PC-3 (cell line): ENCODE data around the gene TLX3.

ENCODE experiments used
- EZH2phosphoT487 ChIP-seq: fragments of 300-600 bp; sonication (generic); IDR thresholded peaks from 2 replicates; pipeline ENCODE4 v1.6.1; 2018; ENCODE audit warnings: mild to moderate bottlenecking, antibody characterized with exemption, low read length, borderline replicate concordance
- TF ChIP-seq, protein P1 (sequence below): fragments of 300-600 bp; sonication (generic); conservative IDR thresholded peaks from 2 replicates; pipeline ENCODE4 v1.5.1; 2017; ENCODE audit warnings: antibody characterized with exemption, low read depth, mild to moderate bottlenecking, low read length

DNA sequence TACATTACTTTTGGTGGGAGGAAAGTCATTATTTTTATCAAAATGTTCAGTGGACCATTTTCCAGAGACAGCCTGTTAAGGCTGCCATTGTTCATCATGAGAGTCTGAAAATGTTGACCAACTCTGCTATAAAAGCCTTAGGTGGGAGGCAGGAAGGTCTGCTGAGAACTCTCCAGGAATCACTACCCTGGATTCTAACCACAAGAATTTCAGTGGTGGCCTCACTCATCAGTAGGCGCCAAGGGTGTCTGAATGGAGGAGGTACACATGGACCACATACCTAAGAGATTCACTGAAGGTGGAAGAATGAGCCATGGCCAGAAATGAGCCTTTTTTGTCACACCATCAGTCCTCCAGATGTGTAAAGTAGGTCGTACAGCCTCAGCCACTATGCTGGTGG is 21.0 kb upstream of the TLX3 start:
- no peak for TF ChIP-seq EZH2phosphoT487
- TF ChIP-seq, protein P1, sequence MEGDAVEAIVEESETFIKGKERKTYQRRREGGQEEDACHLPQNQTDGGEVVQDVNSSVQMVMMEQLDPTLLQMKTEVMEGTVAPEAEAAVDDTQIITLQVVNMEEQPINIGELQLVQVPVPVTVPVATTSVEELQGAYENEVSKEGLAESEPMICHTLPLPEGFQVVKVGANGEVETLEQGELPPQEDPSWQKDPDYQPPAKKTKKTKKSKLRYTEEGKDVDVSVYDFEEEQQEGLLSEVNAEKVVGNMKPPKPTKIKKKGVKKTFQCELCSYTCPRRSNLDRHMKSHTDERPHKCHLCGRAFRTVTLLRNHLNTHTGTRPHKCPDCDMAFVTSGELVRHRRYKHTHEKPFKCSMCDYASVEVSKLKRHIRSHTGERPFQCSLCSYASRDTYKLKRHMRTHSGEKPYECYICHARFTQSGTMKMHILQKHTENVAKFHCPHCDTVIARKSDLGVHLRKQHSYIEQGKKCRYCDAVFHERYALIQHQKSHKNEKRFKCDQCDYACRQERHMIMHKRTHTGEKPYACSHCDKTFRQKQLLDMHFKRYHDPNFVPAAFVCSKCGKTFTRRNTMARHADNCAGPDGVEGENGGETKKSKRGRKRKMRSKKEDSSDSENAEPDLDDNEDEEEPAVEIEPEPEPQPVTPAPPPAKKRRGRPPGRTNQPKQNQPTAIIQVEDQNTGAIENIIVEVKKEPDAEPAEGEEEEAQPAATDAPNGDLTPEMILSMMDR, result no peak
